ENCODE results near the gene TMED4.

TMED4 gene

GRCh38 chr7:44621750-44622103, 39.7 kb upstream of the TMED4 start:
- no peak overlapping the region for H3K4me3 ChIP-seq
- no peak overlapping the region for H3K27ac ChIP-seq
- no peak for TF ChIP-seq Cebpa-rat (IDR thresholded peaks at IDR 0.05)
- H3K27me3 ChIP-seq: no peaks in the 10 kb centered on the region
- H4K20me1 ChIP-seq: peaks cover 83% of the 10 kb centered on the region
- 0 out of 2 replicates have a peak, but pooled peaks cover 5% of the 10 kb centered on the region for H3K4me1 ChIP-seq
- H3K9me3 ChIP-seq: no peaks in the 10 kb centered on the region
- H3K36me3 ChIP-seq: peaks cover 34% of the 10 kb centered on the region
- no peak overlapping the region for H3K9ac ChIP-seq
- H3K4me2 ChIP-seq: no peak overlapping the region

GRCh38 chr7:44621034-44621749, 39.2 kb upstream of the TMED4 start:
- Histone ChIP-seq H3K36me3 (peaks cover 29% of the 10 kb centered on the region), H3K27me3 (no peaks in the 10 kb centered on the region), H3K9me3 (no peaks in the 10 kb centered on the region), H3K4me2 (no peak overlapping the region), H4K20me1 (peaks cover 80% of the 10 kb centered on the region), H3K27ac (no peak overlapping the region), H3K4me1 (no peaks in the 10 kb centered on the region), H3K9ac (no peak overlapping the region), H3K4me3 (no peak overlapping the region)
- TF ChIP-seq Cebpa-rat (IDR thresholded peaks at IDR 0.05): no peak

GRCh38 chr7:44618753-44619152, 36.7 kb upstream of the TMED4 start:
- no peak overlapping the region for H3K27ac ChIP-seq
- H3K9me3 ChIP-seq: no peaks in the 10 kb centered on the region
- peaks cover 8% of the 10 kb centered on the region for H3K36me3 ChIP-seq
- H3K27me3 ChIP-seq: no peaks in the 10 kb centered on the region
- no peak for TF ChIP-seq Cebpa-rat (IDR thresholded peaks at IDR 0.05)
- no peaks in the 10 kb centered on the region for H3K4me1 ChIP-seq
- H3K4me2 ChIP-seq: no peak overlapping the region
- H3K9ac ChIP-seq: no peak overlapping the region
- no peak overlapping the region for H3K4me3 ChIP-seq
- peaks cover 85% of the 10 kb centered on the region for H4K20me1 ChIP-seq

DNA sequence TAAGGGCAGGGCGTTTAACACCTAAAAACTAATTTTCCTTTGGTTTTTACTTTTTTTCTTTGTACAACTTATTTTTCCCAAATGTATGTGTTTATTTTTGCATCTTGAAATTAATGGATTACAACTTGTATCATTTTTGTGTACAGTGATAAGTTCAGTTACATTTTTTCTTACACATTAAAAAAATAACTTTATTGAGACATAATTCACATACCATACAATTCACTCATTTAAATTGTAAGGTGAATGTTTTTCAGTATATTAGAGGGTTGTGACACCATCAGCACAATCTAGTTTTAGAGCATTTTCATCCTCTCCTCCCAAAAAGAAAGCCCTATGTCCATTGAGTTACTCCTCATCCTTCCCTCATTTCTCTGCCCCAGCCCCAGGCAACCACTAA, 36.0 kb upstream of the TMED4 start:
- Histone ChIP-seq H3K4me2 (no peak overlapping the region), H3K9me3 (no peaks in the 10 kb centered on the region), H3K9ac (no peak overlapping the region), H3K4me3 (no peak overlapping the region), H4K20me1 (peaks cover 85% of the 10 kb centered on the region), H3K27ac (no peak overlapping the region), H3K4me1 (no peaks in the 10 kb centered on the region), H3K27me3 (no peaks in the 10 kb centered on the region), H3K36me3 (peaks cover 8% of the 10 kb centered on the region)
- no peak for TF ChIP-seq Cebpa-rat (IDR thresholded peaks at IDR 0.05)

GRCh38 chr7:44617225-44617890, 35.3 kb upstream of the TMED4 start:
- no peak overlapping the region for H3K9ac ChIP-seq
- H3K27ac ChIP-seq: no peak overlapping the region
- no peaks in the 10 kb centered on the region for H3K4me1 ChIP-seq
- peaks cover 8% of the 10 kb centered on the region for H3K36me3 ChIP-seq
- no peak overlapping the region for H3K4me3 ChIP-seq
- peaks cover 85% of the 10 kb centered on the region for H4K20me1 ChIP-seq
- no peaks in the 10 kb centered on the region for H3K27me3 ChIP-seq
- H3K4me2 ChIP-seq: no peak overlapping the region
- no peaks in the 10 kb centered on the region for H3K9me3 ChIP-seq
- TF ChIP-seq Cebpa-rat (IDR thresholded peaks at IDR 0.05): no peak

GRCh38 chr7:44616545-44616944, 34.5 kb upstream of the TMED4 start:
- Histone ChIP-seq H3K9ac (no peak overlapping the region), H4K20me1 (peaks cover 85% of the 10 kb centered on the region), H3K9me3 (no peaks in the 10 kb centered on the region), H3K36me3 (peaks cover 8% of the 10 kb centered on the region), H3K4me2 (no peak overlapping the region), H3K4me1 (no peaks in the 10 kb centered on the region), H3K27ac (no peak overlapping the region), H3K27me3 (no peaks in the 10 kb centered on the region), H3K4me3 (no peak overlapping the region)
- TF ChIP-seq Cebpa-rat (IDR thresholded peaks at IDR 0.05): no peak

GRCh38 chr7:44615793-44616192, 33.8 kb upstream of the TMED4 start:
- H3K4me2 ChIP-seq: no peak overlapping the region
- no peaks in the 10 kb centered on the region for H3K9me3 ChIP-seq
- peaks cover 85% of the 10 kb centered on the region for H4K20me1 ChIP-seq
- peaks cover 8% of the 10 kb centered on the region for H3K36me3 ChIP-seq
- no peak overlapping the region for H3K4me3 ChIP-seq
- no peaks in the 10 kb centered on the region for H3K27me3 ChIP-seq
- H3K9ac ChIP-seq: no peak overlapping the region
- no peak overlapping the region for H3K27ac ChIP-seq
- TF ChIP-seq Cebpa-rat (IDR thresholded peaks at IDR 0.05): no peak
- no peaks in the 10 kb centered on the region for H3K4me1 ChIP-seq

DNA sequence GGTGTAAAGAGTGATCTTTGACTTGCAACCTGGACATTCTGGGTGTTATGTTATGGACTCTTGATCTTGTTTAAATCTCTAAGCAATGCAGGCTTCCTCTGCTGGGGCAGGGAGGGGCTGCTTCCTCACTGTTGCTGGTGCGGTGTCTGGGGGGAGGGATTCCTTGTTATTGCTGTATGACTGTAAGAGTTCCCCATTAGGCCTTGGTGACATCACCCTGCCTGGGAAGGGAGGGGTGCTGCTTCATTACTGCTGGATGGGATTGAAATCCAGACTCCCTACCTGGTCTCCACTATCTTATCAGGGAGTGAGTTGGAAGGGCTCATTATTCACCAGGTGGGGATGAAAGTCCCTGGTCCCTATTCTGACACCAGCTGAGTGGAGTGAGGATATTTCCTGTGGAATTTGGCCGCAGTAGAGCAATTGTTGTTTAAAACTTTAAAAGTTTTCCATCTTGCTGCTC, 33.1 kb upstream of the TMED4 start:
- no peaks in the 10 kb centered on the region for H3K27me3 ChIP-seq
- peaks cover 8% of the 10 kb centered on the region for H3K36me3 ChIP-seq
- H3K4me3 ChIP-seq: no peak overlapping the region
- TF ChIP-seq Cebpa-rat (IDR thresholded peaks at IDR 0.05): no peak
- H3K4me2 ChIP-seq: no peak overlapping the region
- H3K27ac ChIP-seq: no peak overlapping the region
- no peaks in the 10 kb centered on the region for H3K9me3 ChIP-seq
- peaks cover 85% of the 10 kb centered on the region for H4K20me1 ChIP-seq
- no peaks in the 10 kb centered on the region for H3K4me1 ChIP-seq
- H3K9ac ChIP-seq: no peak overlapping the region

DNA sequence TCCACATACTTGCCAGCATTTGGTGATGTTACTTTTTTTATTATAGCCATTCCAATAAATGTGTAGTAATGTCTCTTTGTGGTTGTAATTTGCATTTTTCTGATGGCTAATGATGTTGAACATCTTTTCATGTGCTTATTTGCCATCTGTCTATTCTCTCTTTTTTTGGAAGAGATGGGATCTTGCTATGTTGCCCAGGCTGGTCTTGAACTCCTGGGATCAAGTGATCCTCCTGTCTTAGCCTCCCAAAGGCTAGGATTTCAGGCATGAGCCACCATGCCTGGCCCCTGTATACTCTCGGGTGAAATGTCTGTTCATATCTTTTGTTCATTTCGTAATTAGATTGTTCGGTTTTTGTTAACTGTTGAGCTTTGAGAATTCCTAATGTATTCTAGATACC, 27.8 kb upstream of the TMED4 start:
- Histone ChIP-seq H3K27ac (no peak overlapping the region), H3K4me2 (peak overlapping the region; percentile 88; the same call in 1 of the 2 replicates), H4K20me1 (peaks cover 57% of the 10 kb centered on the region), H3K4me3 (no peak overlapping the region), H3K4me1 (peaks cover 34% of the 10 kb centered on the region), H3K9me3 (no peaks in the 10 kb centered on the region), H3K9ac (no peak overlapping the region), H3K27me3 (no peaks in the 10 kb centered on the region), H3K36me3 (no peaks in the 10 kb centered on the region)
- TF ChIP-seq Cebpa-rat (IDR thresholded peaks at IDR 0.05): no peak

GRCh38 chr7:44608916-44609648, 27.1 kb upstream of the TMED4 start:
- no peak overlapping the region for H3K9ac ChIP-seq
- H3K4me1 ChIP-seq: peaks cover 34% of the 10 kb centered on the region
- peak overlapping the region; percentile 88 for H3K4me2 ChIP-seq
- no peaks in the 10 kb centered on the region for H3K9me3 ChIP-seq
- no peak overlapping the region for H3K4me3 ChIP-seq
- no peak for TF ChIP-seq Cebpa-rat (IDR thresholded peaks at IDR 0.05)
- H3K36me3 ChIP-seq: no peaks in the 10 kb centered on the region
- H3K27me3 ChIP-seq: no peaks in the 10 kb centered on the region
- peaks cover 54% of the 10 kb centered on the region for H4K20me1 ChIP-seq
- H3K27ac ChIP-seq: no peak overlapping the region
